Mesendoderm (in vitro differentiated cells): ENCODE measurements around the gene TIGD3.

ENCODE experiments used
- DNase-seq: peaks from one replicate; pipeline ENCODE4 v3.0.0; 2013
- H2AK5ac ChIP-seq: 2 replicates; pipeline ENCODE4 v1.6.1; 2013; ENCODE audit warnings: low read length, inconsistent platforms
- H2BK120ac ChIP-seq: 2 replicates; pipeline ENCODE4 v1.6.1; 2013; ENCODE audit warnings: low read depth, mild to moderate bottlenecking, low read length, moderate library complexity, mixed read lengths
- H2BK15ac ChIP-seq: replicated peaks from 2 replicates; pipeline ENCODE4 v1.6.1; 2013; ENCODE audit warnings: low read depth, mild to moderate bottlenecking, moderate library complexity
- H2BK5ac ChIP-seq: 2 replicates; pipeline ENCODE4 v1.6.1; 2013; ENCODE audit warnings: low read length, inconsistent platforms
- H3K18ac ChIP-seq: 2 replicates; pipeline ENCODE4 v1.6.1; 2013; ENCODE audit warnings: mild to moderate bottlenecking, low read length, mixed read lengths
- H3K23ac ChIP-seq: one replicate; pipeline ENCODE4 v1.6.1; 2013; ENCODE audit warnings: low read length
- H3K27ac ChIP-seq: 2 replicates; pipeline ENCODE4 v1.5.1; 2013; ENCODE audit warnings: low read depth, mild to moderate bottlenecking, inconsistent platforms, low read length, moderate library complexity
- H3K27me3 ChIP-seq: 2 replicates; pipeline ENCODE4 v1.6.1; 2013; ENCODE audit warnings: low read length, control low read depth, mild to moderate bottlenecking, inconsistent platforms; ENCODE audit not compliant: insufficient read depth, poor library complexity
- H3K36me3 ChIP-seq: 2 replicates; pipeline ENCODE4 v1.6.1; 2013; ENCODE audit warnings: low read length, inconsistent platforms; ENCODE audit not compliant: control insufficient read depth, insufficient read depth
- H3K4ac ChIP-seq: one replicate; pipeline ENCODE4 v1.6.1; 2013; ENCODE audit warnings: low read depth, mild to moderate bottlenecking, low read length, moderate library complexity
- H3K4me1 ChIP-seq: 2 replicates; pipeline ENCODE4 v1.6.1; 2013; ENCODE audit warnings: low read depth, low read length, inconsistent platforms; ENCODE audit not compliant: control insufficient read depth
- H3K4me2 ChIP-seq: 2 replicates; pipeline ENCODE4 v1.6.1; 2013; ENCODE audit warnings: low read length
- H3K4me3 ChIP-seq: 2 replicates; pipeline ENCODE4 v1.5.1; 2013; ENCODE audit warnings: mild to moderate bottlenecking, low read length
- H3K56ac ChIP-seq: one replicate; pipeline ENCODE4 v1.6.1; 2013; ENCODE audit warnings: low read length
- H3K79me1 ChIP-seq: 2 replicates; pipeline ENCODE4 v1.6.1; 2013; ENCODE audit warnings: low read length, inconsistent platforms
- H3K79me2 ChIP-seq: 2 replicates; pipeline ENCODE4 v1.6.1; 2013; ENCODE audit warnings: mild to moderate bottlenecking, low read length; ENCODE audit not compliant: control insufficient read depth, insufficient read depth
- H3K9ac ChIP-seq: 2 replicates; pipeline ENCODE4 v1.6.1; 2013; ENCODE audit warnings: low read length, inconsistent platforms
- H4K5ac ChIP-seq: one replicate; pipeline ENCODE4 v1.6.1; 2013; ENCODE audit warnings: low read length
- H4K8ac ChIP-seq: one replicate; pipeline ENCODE4 v1.6.1; 2013; ENCODE audit warnings: low read depth, mild to moderate bottlenecking, control low read depth, low read length, moderate library complexity
- WGBS: extraction: QIAGEN DNeasy Blood & Tissue Kit; methylation state at CpG from one replicate; pipeline ENCODE4 v1.1.7; 2013; ENCODE audit warnings: low lambda C conversion rate, missing lambda C conversion rate; ENCODE audit not compliant: insufficient coverage; ENCODE audit errors: extremely low coverage; 5-methylcytosine and 5-hydroxymethylcytosine counted together

TIGD3 gene

DNA sequence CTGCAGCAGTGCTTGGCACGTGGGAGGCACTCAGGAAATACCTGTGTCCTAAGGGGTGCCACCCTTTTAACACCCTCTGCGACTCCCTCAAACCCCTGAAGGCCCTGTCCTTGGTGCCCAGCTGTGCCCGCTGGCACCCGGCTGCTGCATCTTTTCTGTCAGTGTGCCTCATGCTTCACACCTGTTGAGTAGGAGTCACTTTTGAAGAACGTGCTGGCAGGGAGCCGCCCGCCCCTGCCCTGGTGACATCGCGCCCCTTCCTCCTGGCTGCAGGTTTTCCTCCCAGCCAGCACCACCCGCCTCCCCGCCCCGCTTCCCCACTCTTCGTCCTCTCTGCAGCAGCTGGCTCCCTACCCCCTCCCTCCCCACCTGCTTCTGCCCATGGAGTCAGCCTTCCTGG, 49.7 kb downstream of the TIGD3 start:
- WGBS = no CpG with 5 or more reads among the region's 13 CpGs
- peaks cover 3% of the 10 kb centered on the region for H3K36me3 ChIP-seq

GRCh38 chr11:65404638-65405339, 50.2 kb downstream of the TIGD3 start:
- Histone ChIP-seq H3K4me1 (no peaks in the 10 kb centered on the region), H3K4ac (no peak overlapping the region), H3K36me3 (peaks cover 4% of the 10 kb centered on the region), H4K5ac (no peak overlapping the region), H3K56ac (no peak overlapping the region), H3K27me3 (no peaks in the 10 kb centered on the region), H3K4me2 (no peak overlapping the region), H2BK15ac (no peak overlapping the region), H4K8ac (no peak overlapping the region), H2AK5ac (no peak overlapping the region), H3K23ac (no peak overlapping the region), H2BK120ac (no peak overlapping the region), H3K27ac (no peak overlapping the region), H3K4me3 (no peak overlapping the region), H3K18ac (no peak overlapping the region), H3K79me1 (no peaks in the 10 kb centered on the region), H3K9ac (no peak overlapping the region), H2BK5ac (no peak overlapping the region), H3K79me2 (no peaks in the 10 kb centered on the region)
- DNase-seq = no peak
- WGBS = no CpG with 5 or more reads among the region's 24 CpGs

More for the DNA sequence above, 49.7 kb downstream of the TIGD3 start:
- H4K8ac ChIP-seq = no peak overlapping the region
- no peak overlapping the region for H4K5ac ChIP-seq
- H3K4me3 ChIP-seq = no peak overlapping the region
- H2BK15ac ChIP-seq = no peak overlapping the region
- no peak overlapping the region for H3K56ac ChIP-seq
- no peak overlapping the region for H3K4me2 ChIP-seq
- H3K79me2 ChIP-seq = no peaks in the 10 kb centered on the region
- H3K9ac ChIP-seq = no peak overlapping the region
- no peak overlapping the region for H3K27ac ChIP-seq
- H3K18ac ChIP-seq = no peak overlapping the region
- H2BK120ac ChIP-seq = no peak overlapping the region
- H3K79me1 ChIP-seq = no peaks in the 10 kb centered on the region
- H3K4me1 ChIP-seq = no peaks in the 10 kb centered on the region
- H3K4ac ChIP-seq = no peak overlapping the region
- H2AK5ac ChIP-seq = no peak overlapping the region
- H3K27me3 ChIP-seq = no peaks in the 10 kb centered on the region
- no peak for DNase-seq
- no peak overlapping the region for H2BK5ac ChIP-seq
- H3K23ac ChIP-seq = no peak overlapping the region
